HCT116 (cell line): ENCODE results near the gene BSCL2. TPM values are rescaled to one million over a fixed set of nuclear protein-coding genes. Genes with fewer than 3 reads are reported as not detected.

Experiments
- CTCF ChIP-seq, 3 experiments: fragments of 200-600 bp in 1 of 3; sonication (generic) in 1 of 3; IDR thresholded peaks in 2 of 3; conservative IDR thresholded peaks in 1 of 3; 2 replicates each; pipeline ENCODE4 v1.5.1; 2012 to 2017; ENCODE audit warnings: low read depth in 2 of 3, low read length in 2 of 3, antibody characterized with exemption in 1 of 3, borderline replicate concordance in 1 of 3, control low read depth in 1 of 3, mild to moderate bottlenecking in 1 of 3, mixed read lengths in 1 of 3, mixed run types in 1 of 3, moderate library complexity in 1 of 3; ENCODE audit not compliant: insufficient read depth in 1 of 3
- EGR1 ChIP-seq: IDR thresholded peaks from 2 replicates; pipeline ENCODE4 v1.6.1; 2012; ENCODE audit warnings: low read depth
- EZH2phosphoT487 ChIP-seq: fragments of 200-600 bp; IDR thresholded peaks from 2 replicates; pipeline ENCODE4 v1.6.1; 2018; ENCODE audit warnings: antibody characterized with exemption, borderline replicate concordance
- MAX ChIP-seq: IDR thresholded peaks from 2 replicates; pipeline ENCODE4 v1.6.1; 2012
- RAD21 ChIP-seq: IDR thresholded peaks from 2 replicates; pipeline ENCODE4 v1.6.1; 2012; ENCODE audit warnings: low read depth, mild to moderate bottlenecking
- REST ChIP-seq: IDR thresholded peaks from 2 replicates; pipeline ENCODE4 v1.6.1; 2012; ENCODE audit warnings: low read depth
- SP1 ChIP-seq: IDR thresholded peaks from 2 replicates; pipeline ENCODE4 v1.6.1; 2012; ENCODE audit warnings: low read depth
- TCF7L2 ChIP-seq: IDR thresholded peaks from 2 replicates; pipeline ENCODE4 v1.7.0; 2011; ENCODE audit warnings: borderline replicate concordance, inconsistent platforms; ENCODE audit not compliant: insufficient read depth, insufficient read length; ENCODE audit errors: extremely low read depth
- ZBTB33 ChIP-seq: IDR thresholded peaks from 2 replicates; pipeline ENCODE4 v1.6.1; 2011; ENCODE audit warnings: mild to moderate bottlenecking, low read length, moderate library complexity; ENCODE audit not compliant: insufficient replicate concordance; ENCODE audit errors: extremely low read depth
- total RNA-seq: library from RNA; stranded (reverse); gene quantifications from one replicate; pipeline ENCODE4 v1.2.1, GENCODE V29; 2021; ENCODE audit not compliant: unreplicated experiment

Gene BSCL2
- total RNA-seq, 1 experiment from 2014 or later = 62.0 TPM

GRCh38 chr11:62645946-62646824, 61.0 kb downstream of the BSCL2 start, which contains the start of gene GANAB (continued):
- TF ChIP-seq REST (no peak), TCF7L2 (no peak), ZBTB33 (peak; percentile 24), EZH2phosphoT487 (no peak), EGR1 (peak; percentile 69), RAD21 (no peak), CTCF (IDR thresholded peaks at IDR 0.05 in 2 of 3, conservative IDR thresholded peaks at IDR 0.05 in 1 of 3; ENCODE audit: borderline replicate concordance in 1 of 3, insufficient read depth in 1 of 3, low read depth in 2 of 3, low read length in 2 of 3) (no peak), MAX (peak; percentile 66), SP1 (peak; percentile 82)
